WTC11 (cell line): Measurements from ENCODE around the gene PPM1B. TPM values are rescaled to one million over a fixed set of nuclear protein-coding genes. Genes with fewer than 3 reads are reported as not detected.
A peak's percentile ranks its signal among the peaks of the same experiment; 100 is the strongest.
"Not testable (repeated sequence)": the region's sequence is repeated elsewhere in the genome, so short reads cannot be mapped to it uniquely, and the experiment has no call there.

Experiments
- ATAC-seq: fragments of 200-7000 bp; cut with Tn5 transposase; 2 replicates; pipeline ENCODE4 v1.10.0; 2021; ENCODE audit warnings: mild to moderate bottlenecking, moderate library complexity
- CTCF ChIA-PET: fragments of 300-600 bp; sonication (Branson Sonifier 250); formaldehyde crosslinking; loops from one replicate; lab custom pipeline; 2021; ENCODE audit warnings: antibody characterized with exemption; lab: Charles Lee
- POLR2A ChIA-PET: fragments of 350-600 bp; sonication (Branson Sonifier 250); formaldehyde crosslinking; loops from one replicate; lab custom pipeline; 2021; ENCODE audit warnings: antibody characterized with exemption; lab: Charles Lee
- DNase-seq: peaks from one replicate; pipeline ENCODE4 v3.0.0; 2021; ENCODE audit warnings: low spot score
- H3K27ac Mint-ChIP-seq: 2 replicates; pipeline ENCODE4 v1.8.0; 2021; ENCODE audit warnings: mixed read lengths
- H3K27me3 Mint-ChIP-seq: 2 replicates; pipeline ENCODE4 v1.8.0; 2021; ENCODE audit warnings: low read depth, mild to moderate bottlenecking, moderate library complexity, mixed read lengths
- H3K36me3 Mint-ChIP-seq: 2 replicates; pipeline ENCODE4 v1.8.0; 2021; ENCODE audit warnings: mixed read lengths
- H3K4me1 Mint-ChIP-seq: 2 replicates; pipeline ENCODE4 v1.8.0; 2022; ENCODE audit warnings: mixed read lengths
- H3K4me3 Mint-ChIP-seq: 2 replicates; pipeline ENCODE4 v1.8.0; 2021; ENCODE audit warnings: mild to moderate bottlenecking, moderate library complexity, mixed read lengths
- H3K9me3 Mint-ChIP-seq: 2 replicates; pipeline ENCODE4 v1.8.0; 2021; ENCODE audit warnings: mixed read lengths
- AFF4 ChIP-seq: sonication (generic); formaldehyde crosslinking; IDR thresholded peaks from 2 replicates; pipeline ENCODE4 v1.8.1; 2023; ENCODE audit warnings: mild to moderate bottlenecking, missing genetic modification reagents, borderline replicate concordance
- ARID4B ChIP-seq: sonication (generic); formaldehyde crosslinking; IDR thresholded peaks from 2 replicates; pipeline ENCODE4 v1.8.0; 2023; ENCODE audit warnings: missing genetic modification reagents, mild to moderate bottlenecking, borderline replicate concordance
- E2F5 ChIP-seq: sonication (generic); formaldehyde crosslinking; IDR thresholded peaks from 2 replicates; pipeline ENCODE4 v1.8.1; 2022; ENCODE audit warnings: mild to moderate bottlenecking, moderate library complexity, missing genetic modification reagents
- FOXK1 ChIP-seq: sonication (generic); formaldehyde crosslinking; IDR thresholded peaks from 2 replicates; pipeline ENCODE4 v1.8.0; 2022; ENCODE audit warnings: mild to moderate bottlenecking, moderate library complexity, missing genetic modification reagents
- GABPB1 ChIP-seq: sonication (generic); formaldehyde crosslinking; IDR thresholded peaks from 2 replicates; pipeline ENCODE4 v1.8.1; 2023; ENCODE audit warnings: mild to moderate bottlenecking, missing genetic modification reagents
- HMGA2 ChIP-seq: fragments of 250-450 bp; sonication (Bioruptor Pico); IDR thresholded peaks from 2 replicates; pipeline ENCODE4 v1.4.0; 2021; ENCODE audit warnings: mild to moderate bottlenecking, moderate library complexity
- JUN ChIP-seq: sonication (generic); formaldehyde crosslinking; IDR thresholded peaks from 2 replicates; pipeline ENCODE4 v1.8.0; 2023; ENCODE audit warnings: mild to moderate bottlenecking, missing genetic modification reagents
- KAT7 ChIP-seq: sonication (generic); formaldehyde crosslinking; IDR thresholded peaks from 2 replicates; pipeline ENCODE4 v1.8.1; 2023; ENCODE audit warnings: missing genetic modification reagents, mild to moderate bottlenecking, borderline replicate concordance
- OVOL2 ChIP-seq: fragments of 250-450 bp; sonication (Bioruptor Pico); IDR thresholded peaks from 2 replicates; pipeline ENCODE4 v1.9.0; 2021; ENCODE audit warnings: mild to moderate bottlenecking, borderline replicate concordance
- RELA ChIP-seq: sonication (generic); formaldehyde crosslinking; IDR thresholded peaks from 2 replicates; pipeline ENCODE4 v1.8.1; 2022; ENCODE audit warnings: missing genetic modification reagents, mild to moderate bottlenecking, borderline replicate concordance
- SMAD4 ChIP-seq: sonication (generic); formaldehyde crosslinking; IDR thresholded peaks from 2 replicates; pipeline ENCODE4 v1.8.0; 2022; ENCODE audit warnings: mild to moderate bottlenecking, missing genetic modification reagents
- TEAD4 ChIP-seq: sonication (generic); formaldehyde crosslinking; IDR thresholded peaks from 2 replicates; pipeline ENCODE4 v1.8.0; 2022; ENCODE audit warnings: mild to moderate bottlenecking, missing genetic modification reagents
- ZNF121 ChIP-seq: sonication (generic); formaldehyde crosslinking; IDR thresholded peaks from 2 replicates; pipeline ENCODE4 v1.8.0; 2023; ENCODE audit warnings: missing genetic modification reagents
- ZNF219 ChIP-seq: sonication (generic); formaldehyde crosslinking; IDR thresholded peaks from 2 replicates; pipeline ENCODE4 v1.8.0; 2023; ENCODE audit warnings: missing genetic modification reagents, mild to moderate bottlenecking, borderline replicate concordance
- ZNF263 ChIP-seq: sonication (generic); formaldehyde crosslinking; IDR thresholded peaks from 2 replicates; pipeline ENCODE4 v1.8.1; 2022; ENCODE audit warnings: low read depth, mild to moderate bottlenecking, moderate library complexity, missing genetic modification reagents
- ZNF396 ChIP-seq: fragments of 250-450 bp; sonication (Bioruptor Pico); IDR thresholded peaks from 2 replicates; pipeline ENCODE4 v1.8.0; 2021; ENCODE audit warnings: mild to moderate bottlenecking, moderate library complexity, borderline replicate concordance
- total RNA-seq: library from RNA; stranded (reverse); gene quantifications from 3 replicates; pipeline ENCODE4 v1.2.3, GENCODE V29; 2021
- TF ChIP-seq, protein P1 (sequence below): fragments of 250-450 bp; sonication (Bioruptor Pico); conservative IDR thresholded peaks from 2 replicates; pipeline ENCODE4 v1.9.0; 2021; ENCODE audit warnings: mild to moderate bottlenecking
- TF ChIP-seq, protein P2 (sequence below): sonication (generic); formaldehyde crosslinking; conservative IDR thresholded peaks from 2 replicates; pipeline ENCODE4 v1.8.1; 2023; ENCODE audit warnings: mild to moderate bottlenecking, low read depth, missing genetic modification reagents, moderate library complexity

Gene PPM1B
- total RNA-seq, 1 experiment from 2014 or later = 96.4 TPM

- ATAC-seq, POLR2A ChIA-PET, H3K4me3 Mint-ChIP-seq, H3K27me3 Mint-ChIP-seq, H3K9me3 Mint-ChIP-seq, H3K27ac Mint-ChIP-seq, DNase-seq, CTCF ChIA-PET: not testable (repeated sequence)
- Mint-ChIP-seq H3K4me1 (peaks cover 18% of the 10 kb centered on the region), H3K36me3 (peaks cover 41% of the 10 kb centered on the region)
- peak; percentile 60; the same call in 1 of the 2 replicates for TF ChIP-seq ZNF121 (CRISPR knock-in tag)
Measured at GRCh38 chr2:44207648-44208047, 39.0 kb downstream of the PPM1B start.

DNA sequence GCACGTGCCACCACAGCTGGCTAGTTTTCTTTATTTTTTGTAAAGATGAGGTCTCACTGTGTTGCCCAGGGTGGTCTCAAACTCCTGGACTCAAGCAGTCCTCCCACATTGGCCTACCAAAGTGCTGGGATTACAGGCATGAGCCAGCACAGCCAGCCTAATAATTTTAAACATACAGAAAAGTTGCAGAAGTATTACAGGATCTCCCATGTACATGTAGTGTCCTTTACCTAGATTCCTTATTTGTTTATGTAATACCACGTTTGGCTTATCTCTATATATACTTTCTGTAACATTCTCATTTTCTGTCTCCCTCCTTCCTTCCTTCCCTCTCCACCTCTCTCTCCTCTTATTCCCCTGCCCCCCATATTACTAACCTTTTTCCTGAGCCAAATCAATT is 41.7 kb downstream of the PPM1B start:
- Mint-ChIP-seq H3K4me1 (0 out of 2 replicates have a peak, but pooled peaks cover 2% of the 10 kb centered on the region), H3K4me3 (no peak overlapping the region), H3K36me3 (peaks cover 30% of the 10 kb centered on the region), H3K9me3 (no peaks in the 10 kb centered on the region), H3K27me3 (no peaks in the 10 kb centered on the region), H3K27ac (peak overlapping the region; percentile 25; the same call in 1 of the 2 replicates)
- CTCF ChIA-PET = no interaction called here
- POLR2A ChIA-PET = no interaction called here
- TF ChIP-seq, protein P1, sequence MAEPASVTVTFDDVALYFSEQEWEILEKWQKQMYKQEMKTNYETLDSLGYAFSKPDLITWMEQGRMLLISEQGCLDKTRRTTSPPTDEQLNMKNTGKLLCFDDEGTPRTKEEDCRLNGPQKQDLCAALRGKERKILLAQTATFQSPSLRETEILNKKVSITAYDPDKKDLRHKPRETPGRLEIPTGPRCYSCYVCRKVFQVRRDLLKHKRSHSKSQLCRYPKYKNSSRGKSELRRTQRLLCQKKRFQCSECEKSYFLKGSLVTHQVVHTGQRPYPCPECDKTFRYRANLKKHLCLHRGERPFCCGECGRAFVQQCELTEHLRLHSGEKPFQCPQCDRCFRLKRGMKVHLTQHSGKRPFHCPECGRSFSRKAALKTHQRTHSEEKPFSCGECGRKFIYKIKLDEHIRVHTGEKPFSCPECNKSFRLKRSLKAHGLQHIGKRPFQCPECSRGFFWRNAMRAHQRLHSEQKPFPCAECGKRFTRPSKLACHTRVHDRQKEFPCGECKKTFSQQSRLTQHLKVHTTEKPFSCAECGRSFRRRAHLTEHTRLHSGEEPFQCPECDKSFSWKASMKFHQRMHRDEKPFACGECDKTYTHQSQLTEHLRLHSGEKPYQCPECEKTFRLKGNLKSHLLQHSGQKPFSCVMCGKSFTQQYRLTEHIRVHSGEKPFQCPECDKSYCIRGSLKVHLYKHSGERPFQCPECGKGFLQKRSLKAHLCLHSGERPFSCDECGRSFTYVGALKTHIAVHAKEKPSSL = no peak
- TF ChIP-seq SMAD4 (CRISPR knock-in tag) (no peak), TEAD4 (no peak), OVOL2 (no peak), KAT7 (no peak), JUN (CRISPR knock-in tag) (no peak), GABPB1 (CRISPR knock-in tag) (no peak), FOXK1 (no peak), RELA (CRISPR knock-in tag) (no peak), HMGA2 (no peak), ARID4B (CRISPR knock-in tag) (no peak), ZNF396 (CRISPR knock-in tag) (no peak), E2F5 (CRISPR knock-in tag) (no peak), ZNF263 (no peak), ZNF219 (CRISPR knock-in tag) (no peak), AFF4 (CRISPR knock-in tag) (no peak)
- TF ChIP-seq, protein P2, sequence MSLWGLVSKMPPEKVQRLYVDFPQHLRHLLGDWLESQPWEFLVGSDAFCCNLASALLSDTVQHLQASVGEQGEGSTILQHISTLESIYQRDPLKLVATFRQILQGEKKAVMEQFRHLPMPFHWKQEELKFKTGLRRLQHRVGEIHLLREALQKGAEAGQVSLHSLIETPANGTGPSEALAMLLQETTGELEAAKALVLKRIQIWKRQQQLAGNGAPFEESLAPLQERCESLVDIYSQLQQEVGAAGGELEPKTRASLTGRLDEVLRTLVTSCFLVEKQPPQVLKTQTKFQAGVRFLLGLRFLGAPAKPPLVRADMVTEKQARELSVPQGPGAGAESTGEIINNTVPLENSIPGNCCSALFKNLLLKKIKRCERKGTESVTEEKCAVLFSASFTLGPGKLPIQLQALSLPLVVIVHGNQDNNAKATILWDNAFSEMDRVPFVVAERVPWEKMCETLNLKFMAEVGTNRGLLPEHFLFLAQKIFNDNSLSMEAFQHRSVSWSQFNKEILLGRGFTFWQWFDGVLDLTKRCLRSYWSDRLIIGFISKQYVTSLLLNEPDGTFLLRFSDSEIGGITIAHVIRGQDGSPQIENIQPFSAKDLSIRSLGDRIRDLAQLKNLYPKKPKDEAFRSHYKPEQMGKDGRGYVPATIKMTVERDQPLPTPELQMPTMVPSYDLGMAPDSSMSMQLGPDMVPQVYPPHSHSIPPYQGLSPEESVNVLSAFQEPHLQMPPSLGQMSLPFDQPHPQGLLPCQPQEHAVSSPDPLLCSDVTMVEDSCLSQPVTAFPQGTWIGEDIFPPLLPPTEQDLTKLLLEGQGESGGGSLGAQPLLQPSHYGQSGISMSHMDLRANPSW (CRISPR knock-in tag) = no peak
- DNase-seq (no peak), ATAC-seq (no peak)
